NOMO-1 treated with dmso at 0.1 percent for 144 hours (cell line): Measurements from ENCODE around the gene ANKLE2.
"Not testable (repeated sequence)": the region's sequence is repeated elsewhere in the genome, so short reads cannot be mapped to it uniquely, and the experiment has no call there.

Experiments used
- DNase-seq: peaks from one replicate; lab custom pipeline; 2025; ENCODE audit not compliant: unreplicated experiment; lab: John Stamatoyannopoulos, UW

The ANKLE2 gene

DNA sequence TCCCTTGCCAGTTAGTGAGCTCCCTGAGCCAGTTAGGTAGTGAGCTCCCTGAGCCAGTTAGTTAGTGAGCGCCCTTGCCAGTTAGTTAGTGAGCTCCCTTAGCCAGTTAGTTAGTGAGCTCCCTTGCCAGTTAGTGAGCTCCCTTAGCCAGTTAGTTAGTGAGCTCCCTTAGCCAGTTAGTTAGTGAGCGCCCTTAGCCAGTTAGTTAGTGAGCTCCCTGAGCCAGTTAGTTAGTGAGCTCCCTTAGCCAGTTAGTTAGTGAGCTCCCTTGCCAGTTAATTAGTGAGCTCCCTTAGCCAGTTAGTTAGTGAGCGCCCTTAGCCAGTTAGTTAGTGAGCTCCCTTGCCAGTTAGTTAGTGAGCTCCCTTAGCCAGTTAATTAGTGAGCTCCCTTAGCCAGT, 69.6 kb downstream of the ANKLE2 start:
- DNase-seq, result not testable (repeated sequence)

DNA sequence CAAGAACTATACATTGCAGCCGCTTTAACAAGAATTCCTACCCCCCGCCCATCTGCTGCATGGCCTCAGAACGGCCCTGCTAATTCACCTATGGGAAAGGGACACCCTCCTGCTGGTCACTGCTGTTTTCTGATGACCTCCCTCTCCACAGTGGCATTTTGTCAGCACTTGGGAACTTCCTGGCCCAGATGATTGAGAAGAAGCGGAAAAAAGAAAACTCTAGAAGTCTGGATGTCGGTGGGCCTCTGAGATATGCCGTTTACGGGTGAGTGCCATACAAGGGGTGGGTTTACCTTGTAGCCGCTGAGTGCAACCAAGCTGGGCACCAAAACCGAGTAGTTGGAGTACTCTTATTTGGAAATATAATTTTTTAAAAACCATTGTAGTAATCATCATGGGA, 71.5 kb downstream of the ANKLE2 start:
- no peak for DNase-seq

DNA sequence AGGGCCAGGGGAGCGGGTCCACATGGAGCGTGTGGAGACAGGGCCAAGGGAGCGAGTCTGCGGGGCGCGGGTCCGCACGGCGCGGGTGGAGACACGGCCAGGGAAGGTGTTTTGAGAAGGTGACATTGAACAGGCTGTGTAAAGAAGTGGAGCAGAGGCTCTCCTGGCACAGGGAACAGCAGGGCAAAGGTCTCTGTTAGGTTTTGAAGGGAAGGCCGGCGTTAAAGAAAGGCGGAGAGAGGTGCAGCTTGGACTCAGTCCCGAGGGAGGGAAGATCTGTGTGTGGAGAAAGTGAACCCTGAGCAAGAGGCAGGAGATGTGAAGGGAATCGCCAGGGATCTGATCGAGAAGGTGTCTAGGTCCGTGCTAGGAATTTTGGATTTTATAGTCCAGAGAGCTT, 72.4 kb downstream of the ANKLE2 start:
- no peak for DNase-seq

DNA sequence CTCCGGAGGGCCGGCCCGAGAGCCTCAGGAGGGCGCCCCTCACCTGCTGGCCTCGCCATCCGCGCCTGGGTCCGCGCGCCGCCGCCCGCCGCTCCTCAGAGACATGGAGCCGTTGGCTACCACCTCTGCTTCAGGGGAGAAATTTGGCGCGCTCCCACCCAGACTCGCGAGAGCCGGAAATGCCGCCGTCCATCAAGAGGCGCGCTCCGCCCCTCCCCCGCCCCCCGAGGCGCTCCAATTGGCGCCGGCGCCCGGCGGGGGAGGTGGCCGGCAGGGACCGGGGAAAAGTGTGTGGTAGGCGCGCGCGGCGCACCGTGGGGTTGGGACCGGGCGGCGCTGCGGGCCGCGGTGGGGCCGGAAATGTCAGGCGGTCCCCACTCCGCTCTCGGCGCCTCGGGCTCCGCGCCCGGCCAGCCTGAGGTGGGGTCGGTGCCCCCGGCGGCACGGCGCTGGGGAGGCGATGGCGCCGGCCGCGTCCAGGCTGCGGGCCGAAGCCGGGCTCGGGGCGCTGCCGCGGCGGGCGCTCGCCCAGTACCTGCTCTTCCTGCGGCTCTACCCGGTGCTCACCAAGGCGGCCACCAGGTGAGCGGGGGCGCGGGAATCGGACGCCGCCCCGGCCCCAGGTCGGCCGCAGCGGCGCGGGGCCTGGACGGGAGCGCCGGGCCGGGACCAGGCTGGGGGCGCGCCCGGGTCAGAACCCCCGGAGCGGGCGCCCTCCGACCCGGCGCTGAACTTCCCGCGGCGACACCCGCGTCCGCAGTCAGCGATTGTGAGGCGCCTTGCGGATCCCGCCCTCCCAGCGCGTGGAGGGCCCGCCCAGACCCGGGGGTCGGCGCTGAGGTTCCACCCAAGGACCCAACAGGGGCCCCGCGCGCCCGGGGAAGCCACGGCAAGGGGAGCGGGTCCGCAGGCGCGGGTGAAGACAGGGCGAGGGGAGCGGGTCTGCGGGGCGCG, 74.1 kb downstream of the ANKLE2 start, which contains the start of the genes POLE and PXMP2:
POLE (minus strand) TSS at position 132 of the 954 bp plus-strand sequence; CDS start at position 105, 27 bp downstream.
PXMP2 (plus strand) TSS at position 377 of the 954 bp plus-strand sequence; CDS start at position 461, 84 bp downstream.
- DNase-seq, result peak; percentile 91

DNA sequence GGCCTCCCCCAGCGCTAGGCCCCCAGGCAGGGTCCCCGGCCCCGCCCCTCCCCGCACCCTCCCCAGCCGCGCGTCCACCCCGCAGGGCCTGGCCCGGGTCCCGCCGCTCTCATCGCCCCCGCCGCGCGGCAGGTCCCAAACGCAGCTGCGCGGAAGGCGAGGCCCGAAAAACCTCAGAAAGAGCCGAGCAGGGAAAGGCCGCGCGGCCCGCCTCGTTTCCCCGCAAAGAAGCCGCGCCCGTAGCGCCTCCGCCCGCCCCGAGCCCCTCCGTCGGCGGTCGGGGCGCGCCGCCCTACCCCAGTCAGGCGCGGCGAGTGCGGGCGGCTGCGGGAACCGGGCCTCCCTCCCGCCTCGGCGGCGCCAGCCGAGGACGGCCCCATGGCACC, 74.8 kb downstream of the ANKLE2 start:
- DNase-seq, result no peak

DNA sequence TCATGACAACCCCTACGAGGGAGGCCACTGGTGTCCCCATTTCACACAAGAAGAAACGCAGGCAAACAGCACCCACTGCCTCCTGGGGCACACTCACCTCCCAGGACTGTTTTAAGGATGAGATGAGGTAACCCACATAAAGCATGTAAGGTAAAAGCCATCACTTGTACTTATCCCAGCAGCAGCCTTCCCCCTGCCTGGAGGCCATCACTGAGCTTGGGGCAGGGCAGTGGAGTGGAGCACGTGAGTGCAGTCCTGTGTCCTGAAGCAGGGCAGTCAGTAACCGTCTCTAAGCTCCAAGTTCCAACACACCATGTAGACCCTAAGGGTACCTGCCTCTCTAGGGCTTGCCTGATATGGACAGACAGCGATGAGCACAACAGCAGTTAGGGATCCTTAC, 76.2 kb downstream of the ANKLE2 start:
- no peak for DNase-seq

DNA sequence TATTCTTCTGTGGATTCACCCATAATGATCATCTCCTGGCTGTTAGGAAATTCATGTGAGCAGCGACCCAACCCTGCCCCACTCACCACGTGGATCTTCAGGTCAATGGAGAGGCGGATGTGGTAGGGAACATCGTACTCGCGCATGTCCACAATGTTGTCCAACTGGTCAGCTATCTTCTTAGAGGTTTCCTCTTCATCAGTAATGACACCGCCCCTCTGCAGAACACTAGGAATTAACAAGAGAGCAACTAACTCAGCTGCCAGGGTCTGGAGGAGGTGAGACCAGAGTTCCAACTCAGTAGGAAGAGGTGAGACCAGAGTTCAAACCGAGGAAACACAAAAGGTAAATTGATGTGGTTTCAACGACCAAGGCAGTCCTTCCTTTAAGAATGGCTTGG, 84.1 kb downstream of the ANKLE2 start:
- DNase-seq, result no peak

DNA sequence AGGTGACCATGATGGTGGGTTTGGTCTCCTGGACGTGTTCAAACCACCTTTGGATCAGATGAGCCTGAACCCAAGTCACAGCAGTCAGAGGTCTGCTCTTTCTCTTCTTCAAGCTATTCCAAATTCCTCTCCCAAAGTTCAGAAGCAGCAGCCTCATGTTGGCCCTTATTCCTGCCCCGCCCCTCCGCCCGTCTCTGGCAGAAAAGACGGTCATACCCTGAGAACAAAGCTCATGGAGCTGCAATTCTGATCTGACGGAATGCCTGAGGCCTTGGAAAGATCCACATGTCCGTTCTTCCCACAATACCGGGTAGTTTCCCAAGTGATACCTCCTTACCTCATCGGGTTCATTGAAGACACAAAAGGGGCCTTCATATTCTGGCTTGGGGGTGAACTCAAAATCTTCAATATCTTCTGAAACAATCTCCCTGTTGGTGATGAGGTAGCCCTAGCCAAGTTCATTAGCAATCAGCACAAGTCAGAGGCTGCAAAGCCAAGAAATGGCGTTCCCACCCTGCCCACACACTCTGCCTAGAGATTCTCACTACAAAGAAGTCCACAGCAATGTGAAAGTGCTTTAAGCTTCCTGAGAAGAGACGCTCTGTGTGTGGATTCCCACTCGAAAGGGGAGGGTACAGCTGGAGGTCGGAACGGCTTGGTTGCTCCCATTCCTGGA, 85.7 kb downstream of the ANKLE2 start:
- DNase-seq, result no peak
